A549 treated with dexamethasone at 1 μM for 4 hours (cell line): ENCODE results near the gene FAM181A. TPM values are rescaled to one million over a fixed set of nuclear protein-coding genes. Genes with fewer than 3 reads are reported as not detected.

ENCODE experiments used
- total RNA-seq: library from RNA; stranded (reverse); fragments of 200-300 nt; extraction: Qiagen RNA extraction; gene quantifications from 5 replicates; pipeline ENCODE4 v1.2.3, GENCODE V29; 2022

The FAM181A gene
- not detected in 5 replicates for total RNA-seq

GRCh38 chr14:93926873-93927799 lies at the start of gene FAM181A:
FAM181A (plus strand) TSS chr14:93927344; CDS start chr14:93928286, 942 bp downstream.

GRCh38 chr14:93976477-93977057 lies 49.4 kb downstream of the FAM181A start, which contains the start of gene ASB2:
ASB2 (minus strand) TSS chr14:93976570; CDS start chr14:93964539, 12,031 bp downstream.

Other genes starting within 250 kb of the FAM181A start
- gene PRIMA1, start 138.9 kb upstream of the FAM181A start, total RNA-seq: 0.47 to 0.64 TPM (median 0.62 TPM) in 5 replicates
- gene ASB2, start 49.2 kb downstream of the FAM181A start, total RNA-seq: 0.32 to 0.76 TPM (median 0.38 TPM) in 5 replicates
- gene CCDC197, start 70.0 kb downstream of the FAM181A start, total RNA-seq: not detected in 5 replicates
- gene OTUB2, start 99.0 kb downstream of the FAM181A start, total RNA-seq: 2.5 to 3.7 TPM (median 3.1 TPM) in 5 replicates
- 172 to 189 TPM (median 184 TPM) in 5 replicates for gene DDX24, start 153.9 kb downstream of the FAM181A start, total RNA-seq
- 16.0 to 21.6 TPM (median 18.3 TPM) in 5 replicates for gene IFI27L1, start 154.0 kb downstream of the FAM181A start, total RNA-seq
- gene IFI27, start 183.4 kb downstream of the FAM181A start, total RNA-seq: 0.62 to 1.6 TPM (median 0.87 TPM) in 5 replicates
- gene IFI27L2, start 202.3 kb downstream of the FAM181A start, total RNA-seq: 46.1 to 64.1 TPM (median 49.7 TPM) in 5 replicates
- gene PPP4R4, start 247.0 kb downstream of the FAM181A start, total RNA-seq: 0.24 to 0.44 TPM (median 0.33 TPM) in 5 replicates